HepG2 (cell line): ENCODE results near the gene ADCY5. TPM values are rescaled to one million over a fixed set of nuclear protein-coding genes. Genes with fewer than 3 reads are reported as not detected.

Experiments
- ATAC-seq: fragments of 200-7000 bp; cut with Tn5 transposase; 3 replicates; pipeline ENCODE4 v1.9.1; 2020; ENCODE audit warnings: mild to moderate bottlenecking, moderate library complexity
- BruUV-seq: library from RNA; stranded (reverse); fragments of 400-500 nt; replicated peaks from 2 replicates; lab custom pipeline; 2021; lab: Mats Ljungman, UMichigan
- CTCF ChIA-PET: fragments of 300-600 bp; formaldehyde crosslinking; extraction: SDS; loops from one replicate; lab custom pipeline; 2021; ENCODE audit warnings: low total read pairs, inconsistent platforms, low intra/inter-chr PET ratio; lab: Yijun Ruan, JAX
- POLR2A ChIA-PET: fragments of 350-600 bp; sonication (Branson Sonifier 250); formaldehyde crosslinking; loops from one replicate; lab custom pipeline; 2020; ENCODE audit warnings: antibody characterized with exemption, inconsistent platforms; lab: Yijun Ruan, JAX
- DNase-seq: peaks from one replicate; pipeline ENCODE4 v3.0.0-alpha.2; 2015; ENCODE audit warnings: low spot score
- FAIRE-seq: peaks from 3 replicates; lab custom pipeline; 2011; peaks lifted over from hg19 to GRCh38; lab: Jason Lieb, UNC
- H2AFZ ChIP-seq: one replicate; pipeline ENCODE4 v1.6.1; 2011; ENCODE audit warnings: low read length, inconsistent platforms
- H3K27ac ChIP-seq: fragments of 300-600 bp; 3 replicates; pipeline ENCODE4 v1.8.0; 2011; ENCODE audit warnings: mixed run types, mild to moderate bottlenecking, mixed read lengths, low read length, inconsistent platforms; ENCODE audit not compliant: insufficient read depth; ENCODE audit errors: extremely low read length
- H3K27me3 ChIP-seq, 2 experiments: fragments of 200-600 bp in 1 of 2; 2 replicates in 1 of 2; 3 replicates in 1 of 2; pipeline versions ENCODE4 v1.6.0 to v1.8.0; 2011; ENCODE audit warnings: low read length in 2 of 2, mild to moderate bottlenecking in 2 of 2, moderate library complexity in 2 of 2, inconsistent platforms in 1 of 2; ENCODE audit not compliant: insufficient read depth in 2 of 2, control insufficient read depth in 1 of 2
- H3K36me3 ChIP-seq, 2 experiments: fragments of 200-600 bp in 1 of 2; replicated peaks in 1 of 2; 2 replicates in 1 of 2; 3 replicates in 1 of 2; pipeline versions ENCODE4 v1.5.1 to v1.8.0; 2011; ENCODE audit warnings: low read length in 2 of 2, inconsistent platforms in 1 of 2; ENCODE audit not compliant: insufficient read depth in 2 of 2, control insufficient read depth in 1 of 2
- H3K4me1 ChIP-seq: 2 replicates; pipeline ENCODE4 v1.5.1; 2012; ENCODE audit warnings: low read length, inconsistent platforms; ENCODE audit not compliant: insufficient read depth
- H3K4me2 ChIP-seq: 2 replicates; pipeline ENCODE4 v1.6.0; 2011; ENCODE audit warnings: low read depth, low read length, inconsistent platforms
- H3K4me3 ChIP-seq, 3 experiments: fragments of 200-600 bp in 1 of 3; sonication (generic), shearing (Covaris generic) in 1 of 3; replicated peaks in 1 of 3; 2 replicates each; pipeline ENCODE4 v1.5.1; 2011 to 2016; ENCODE audit warnings: low read length in 3 of 3, inconsistent platforms in 2 of 3, low read depth in 2 of 3, mild to moderate bottlenecking in 2 of 3, control low read depth in 1 of 3, mixed read lengths in 1 of 3; ENCODE audit not compliant: insufficient read depth in 1 of 3
- H3K79me2 ChIP-seq: one replicate; pipeline ENCODE4 v1.6.1; 2011; ENCODE audit warnings: low read length, inconsistent platforms; ENCODE audit not compliant: insufficient read depth
- H3K9ac ChIP-seq: 2 replicates; pipeline ENCODE4 v1.6.0; 2011; ENCODE audit warnings: mild to moderate bottlenecking, low read depth, low read length, inconsistent platforms; ENCODE audit not compliant: insufficient read depth
- H3K9me3 ChIP-seq: 2 replicates; pipeline ENCODE4 v1.5.1; 2012; ENCODE audit warnings: mild to moderate bottlenecking, low read length
- H4K20me1 ChIP-seq: 2 replicates; pipeline ENCODE4 v1.6.0; 2011; ENCODE audit warnings: inconsistent platforms, mild to moderate bottlenecking, low read length, moderate library complexity; ENCODE audit not compliant: insufficient read depth
- ATF7-NPFF ChIP-seq: sonication (generic); formaldehyde crosslinking; IDR thresholded peaks from 2 replicates; pipeline ENCODE4 v1.8.1; 2023; ENCODE audit warnings: mild to moderate bottlenecking, low read depth, missing genetic modification reagents, moderate library complexity
- CENPBD1 ChIP-seq: sonication (generic); formaldehyde crosslinking; IDR thresholded peaks from 2 replicates; pipeline ENCODE4 v1.8.0; 2022; ENCODE audit warnings: missing genetic modification reagents, low read depth, mild to moderate bottlenecking, borderline replicate concordance
- HIC2 ChIP-seq: sonication (generic); formaldehyde crosslinking; IDR thresholded peaks from 2 replicates; pipeline ENCODE4 v1.9.0; 2022; ENCODE audit warnings: low read depth, missing genetic modification reagents
- MLLT10 ChIP-seq: sonication (generic); formaldehyde crosslinking; IDR thresholded peaks from 2 replicates; pipeline ENCODE4 v1.4.0; 2020; ENCODE audit warnings: missing genetic modification reagents
- NR1H2 ChIP-seq: sonication (generic); formaldehyde crosslinking; IDR thresholded peaks from 2 replicates; pipeline ENCODE4 v1.8.1; 2022; ENCODE audit warnings: low read depth, missing genetic modification reagents, borderline replicate concordance
- SOX6 ChIP-seq, 2 experiments: fragments of 450-650 bp in 1 of 2; sonication (generic) in 1 of 2; formaldehyde crosslinking in 1 of 2; IDR thresholded peaks; 2 replicates each; pipeline versions ENCODE4 v1.4.0 to v1.6.1; 2017 to 2020; ENCODE audit warnings: antibody characterized with exemption in 1 of 2, mild to moderate bottlenecking in 1 of 2, missing genetic modification reagents in 1 of 2
- TERF1 ChIP-seq: sonication (generic); formaldehyde crosslinking; IDR thresholded peaks from 2 replicates; pipeline ENCODE4 v1.8.0; 2022; ENCODE audit warnings: mild to moderate bottlenecking, missing genetic modification reagents, moderate library complexity
- ZKSCAN8 ChIP-seq: IDR thresholded peaks from 2 replicates; pipeline ENCODE4 v1.6.1; 2016; ENCODE audit warnings: borderline replicate concordance, missing genetic modification reagents, missing compliant biosample characterization
- ZNF234 ChIP-seq: sonication (generic); formaldehyde crosslinking; conservative IDR thresholded peaks from 2 replicates; pipeline ENCODE4 v1.5.1; 2020; ENCODE audit warnings: mild to moderate bottlenecking, missing genetic modification reagents
- ZNF33B ChIP-seq: sonication (generic); formaldehyde crosslinking; IDR thresholded peaks from 2 replicates; pipeline ENCODE4 v1.5.1; 2020; ENCODE audit warnings: mild to moderate bottlenecking, missing genetic modification reagents
- ZNF546 ChIP-seq: sonication (generic); formaldehyde crosslinking; conservative IDR thresholded peaks from 2 replicates; pipeline ENCODE4 v1.8.1; 2023; ENCODE audit warnings: mild to moderate bottlenecking, missing genetic modification reagents
- ZNF776 ChIP-seq: sonication (generic); formaldehyde crosslinking; IDR thresholded peaks from 2 replicates; pipeline ENCODE4 v1.4.0; 2020; ENCODE audit warnings: mild to moderate bottlenecking, missing genetic modification reagents
- WGBS: methylation state at CpG from one replicate; pipeline ENCODE4 v1.1.6; 2017; ENCODE audit warnings: low lambda C conversion rate; 5-methylcytosine and 5-hydroxymethylcytosine counted together
- in situ Hi-C: cut with HindIII; loops from 2 replicates; pipeline ENCODE4 v1.10.0; 2017; ENCODE audit warnings: low pct_unique_long_range_greater_than_20kb; ENCODE audit not compliant: extremely low pct_ligation_motif_present
- intact Hi-C: fragments of 100-400 bp; cut with micrococcal nuclease; formaldehyde crosslinking; loops from one replicate; pipeline ENCODE4 v1.10.0; 2022; ENCODE audit not compliant: unreplicated experiment
- polyA plus RNA-seq, 8 experiments: library from polyadenylated mRNA; depleted of rRNA in 3 of 8; stranded (reverse) in 7 of 8; unstranded in 1 of 8; fragments of >200 nt; fragmentation: Illumina TruSeq in 4 of 8; extraction: Trizol in 4 of 8; gene quantifications; 2 replicates each; pipeline versions ENCODE4 v1.2.1 to v1.2.3, GENCODE V29; 2011 to 2016; ENCODE audit warnings: low read depth in 4 of 8, missing spikeins in 1 of 8, mixed read lengths in 1 of 8; ENCODE audit not compliant: insufficient read depth in 1 of 8
- total RNA-seq, 5 experiments: library from RNA; depleted of rRNA; stranded (reverse); fragments of >200 nt; fragmentation: Illumina TruSeq; extraction: Trizol; gene quantifications; 2 replicates each; pipeline ENCODE4 v1.2.3, GENCODE V29; 2016; ENCODE audit warnings: low read depth in 1 of 5

The ADCY5 gene
- total and polyA plus RNA-seq, 2 of the 13 experiments (the other 11 are each of a cell fraction or from before 2014, with no cell fraction given), result not detected

- in situ Hi-C loops, result no loop called here
- no peaks in the 10 kb centered on the region for H4K20me1 ChIP-seq
- TF ChIP-seq TERF1 (CRISPR knock-in tag), result no peak
- TF ChIP-seq ZNF33B, result no peak
- TF ChIP-seq, all 625 proteins: peak for 0
- Histone ChIP-seq H3K9ac (no peak overlapping the region), H3K27ac (no peak overlapping the region), H3K79me2 (no peaks in the 10 kb centered on the region), H3K4me3 (no peak overlapping the region), H3K4me2 (no peak overlapping the region), H3K9me3 (no peaks in the 10 kb centered on the region), H2AFZ (no peak overlapping the region), H3K4me1 (no peaks in the 10 kb centered on the region), H3K36me3 (no peaks in the 10 kb centered on the region), H3K27me3 (peaks cover 6 to 46% of the 10 kb centered on the region in 2 experiments; a peak in 3 of 5 replicates)
- DNase-seq, result no peak
- CTCF ChIA-PET, result no interaction called here
- no peak for ATAC-seq
- no TSS peak for BruUV-seq
- no CpG with 5 or more reads among the region's 3 CpGs for WGBS
- POLR2A ChIA-PET, result no interaction called here
- intact Hi-C loops, result no loop called here
- no peak for FAIRE-seq
Measured at GRCh38 chr3:123318374-123318773, 130.5 kb downstream of the ADCY5 start.

- Histone ChIP-seq H3K4me3 (no peak overlapping the region), H2AFZ (no peak overlapping the region), H4K20me1 (no peaks in the 10 kb centered on the region), H3K36me3 (no peaks in the 10 kb centered on the region), H3K79me2 (no peaks in the 10 kb centered on the region), H3K4me1 (no peaks in the 10 kb centered on the region), H3K27ac (no peak overlapping the region), H3K9me3 (no peaks in the 10 kb centered on the region), H3K9ac (no peak overlapping the region), H3K4me2 (no peak overlapping the region), H3K27me3 (peaks cover 5 to 46% of the 10 kb centered on the region in 2 experiments; a peak in 3 of 5 replicates)
- 37% methylated on average over 9 of the region's 14 CpGs for WGBS
- in situ Hi-C loops (no loop called here), intact Hi-C loops (no loop called here)
- POLR2A ChIA-PET, result no interaction called here
- DNase-seq (no peak), ATAC-seq (no peak), FAIRE-seq (no peak)
- BruUV-seq, result no TSS peak
- CTCF ChIA-PET, result no interaction called here
- no peak for TF ChIP-seq ZNF776 (CRISPR knock-in tag)
- TF ChIP-seq NR1H2 (CRISPR knock-in tag), result no peak
- no peak for TF ChIP-seq HIC2 (CRISPR knock-in tag)
- TF ChIP-seq ATF7-NPFF (CRISPR knock-in tag), result no peak
- no peak for TF ChIP-seq ZNF234 (CRISPR knock-in tag)
- no peak for TF ChIP-seq ZKSCAN8 (CRISPR knock-in tag)
- no peak for TF ChIP-seq MLLT10 (CRISPR knock-in tag)
- TF ChIP-seq SOX6 (IDR thresholded peaks at IDR 0.05), result no peak
- TF ChIP-seq SOX6 (CRISPR knock-in tag; IDR thresholded peaks at IDR 0.05), result no peak
- TF ChIP-seq ZNF546 (CRISPR knock-in tag), result no peak
- TF ChIP-seq CENPBD1 (CRISPR knock-in tag), result no peak
Measured at GRCh38 chr3:123317716-123318115, 131.2 kb downstream of the ADCY5 start.
